ENCODE measurements around the gene TUBA1C. TPM values are rescaled to one million over a fixed set of nuclear protein-coding genes. Genes with fewer than 3 reads are reported as not detected.
"Not testable (repeated sequence)": the region's sequence is repeated elsewhere in the genome, so short reads cannot be mapped to it uniquely, and the experiment has no call there.

Gene TUBA1C
- total RNA-seq, 4 donors from 2014 or later: 207 to 331 (median 263) TPM

- in situ Hi-C loops (cut with MboI; ENCODE audit: low pct_ligation_motif_present in 1 of 4, low pct_unique_long_range_greater_than_20kb in 1 of 4, low sequenced_read_pairs in 3 of 4) (no loop called here), intact Hi-C loops (cut with DNase I; ENCODE audit: low total_unique reads) (no loop called here)
- 85 to 87% methylated on average over 7 to 11 of the region's 11 CpGs for WGBS, 2 donors (ENCODE audit: low coverage in 1 of 2)
- DNase-seq: no peak
- Histone ChIP-seq H3K27ac (no peak overlapping the region), H3K27me3 (no peaks in the 10 kb centered on the region), H3K4me1 (no peaks in the 10 kb centered on the region), H3K9me3 (no peaks in the 10 kb centered on the region), H3K4me3 (no peak overlapping the region), H3K36me3 (no peaks in the 10 kb centered on the region)
- no peak for TF ChIP-seq POLR2AphosphoS5 (IDR thresholded peaks at IDR 0.05)
- TF ChIP-seq CTCF (IDR thresholded peaks at IDR 0.05): no peak
- TF ChIP-seq POLR2A (IDR thresholded peaks at IDR 0.05): no peak
- TF ChIP-seq EP300 (IDR thresholded peaks at IDR 0.05; ENCODE audit: low read depth): no peak
Observed at GRCh38 chr12:49255857-49256637, 8.8 kb upstream of the TUBA1C start.

- H3K36me3 ChIP-seq; H3K27ac ChIP-seq; H3K4me3 ChIP-seq; intact Hi-C loops (cut with DNase I; ENCODE audit: low total_unique reads); in situ Hi-C loops (cut with MboI; ENCODE audit: low pct_ligation_motif_present in 1 of 4, low pct_unique_long_range_greater_than_20kb in 1 of 4, low sequenced_read_pairs in 3 of 4); H3K27me3 ChIP-seq; DNase-seq; H3K4me1 ChIP-seq; H3K9me3 ChIP-seq: not testable (repeated sequence)
- 86 to 92% methylated on average over 9 to 10 of the region's 10 CpGs for WGBS, 2 donors (ENCODE audit: low coverage in 1 of 2)
Observed at GRCh38 chr12:49257508-49258184, 7.2 kb upstream of the TUBA1C start.

- 90 to 100% methylated on average over 2 to 4 of the region's 4 CpGs for WGBS, 2 donors (ENCODE audit: low coverage in 1 of 2)
- DNase-seq: no peak
- Histone ChIP-seq H3K4me1 (peaks cover 0 to 10% (median 3%) of the 10 kb centered on the region in 4 donors), H3K4me3 (no peak overlapping the region), H3K9me3 (no peaks in the 10 kb centered on the region), H3K36me3 (no peaks in the 10 kb centered on the region), H3K27ac (no peak overlapping the region), H3K27me3 (no peaks in the 10 kb centered on the region)
- in situ Hi-C loops (cut with MboI; ENCODE audit: low pct_ligation_motif_present in 1 of 4, low pct_unique_long_range_greater_than_20kb in 1 of 4, low sequenced_read_pairs in 3 of 4): no loop called here
- TF ChIP-seq POLR2A (IDR thresholded peaks at IDR 0.05) (no peak), CTCF (IDR thresholded peaks at IDR 0.05) (no peak), EP300 (IDR thresholded peaks at IDR 0.05; ENCODE audit: low read depth) (no peak), POLR2AphosphoS5 (IDR thresholded peaks at IDR 0.05) (no peak)
- intact Hi-C loops (cut with DNase I; ENCODE audit: low total_unique reads): no loop called here
Observed at GRCh38 chr12:49259452-49259851, 5.4 kb upstream of the TUBA1C start.

GRCh38 chr12:49260166-49260565 lies 4.7 kb upstream of the TUBA1C start:
- H3K36me3 ChIP-seq: no peaks in the 10 kb centered on the region
- no peaks in the 10 kb centered on the region for H3K27me3 ChIP-seq
- no peak for DNase-seq
- 62 to 69% methylated on average over 3 of the region's 3 CpGs for WGBS, 2 donors (ENCODE audit: low coverage in 1 of 2)
- H3K27ac ChIP-seq: no peak overlapping the region
- H3K4me1 ChIP-seq: peaks cover 0 to 10% (median 3%) of the 10 kb centered on the region in 4 donors
- no peak overlapping the region for H3K4me3 ChIP-seq
- in situ Hi-C loops (cut with MboI; ENCODE audit: low pct_ligation_motif_present in 1 of 4, low pct_unique_long_range_greater_than_20kb in 1 of 4, low sequenced_read_pairs in 3 of 4) (no loop called here), intact Hi-C loops (cut with DNase I; ENCODE audit: low total_unique reads) (no loop called here)
- TF ChIP-seq POLR2A (IDR thresholded peaks at IDR 0.05): no peak
- TF ChIP-seq POLR2AphosphoS5 (IDR thresholded peaks at IDR 0.05): no peak
- TF ChIP-seq EP300 (IDR thresholded peaks at IDR 0.05; ENCODE audit: low read depth): no peak
- no peak for TF ChIP-seq CTCF (IDR thresholded peaks at IDR 0.05)
- H3K9me3 ChIP-seq: no peaks in the 10 kb centered on the region
